Gastrocnemius medialis (tissue), 4 donors: ENCODE measurements around the gene PARD6G. TPM values are rescaled to one million over a fixed set of nuclear protein-coding genes. Genes with fewer than 3 reads are reported as not detected.

ENCODE experiments used
- ATAC-seq, 2 donors: fragments of 150-250 bp; one replicate each; pipeline ENCODE4 v1.9.1; 2016
- DNase-seq, 2 donors: peaks; one replicate each; pipeline ENCODE4 v3.0.0-alpha.2; 2019
- H3K27ac ChIP-seq, 4 donors: fragments of 200-600 bp; sonication (generic); 1 replicate in 1 of 4; 2 replicates in 3 of 4; pipeline ENCODE4 v1.5.1; 2016 to 2018; ENCODE audit warnings: mild to moderate bottlenecking in 2 of 4, moderate library complexity in 1 of 4
- H3K27me3 ChIP-seq, 3 donors: fragments of 200-600 bp; sonication (generic) in 2 of 3; 1 replicate in 1 of 3; 2 replicates in 2 of 3; pipeline versions ENCODE4 v1.5.1 to v1.6.0; 2016 to 2019; ENCODE audit warnings: mild to moderate bottlenecking in 1 of 3, moderate library complexity in 1 of 3
- H3K36me3 ChIP-seq, 2 donors: fragments of 200-600 bp; sonication (generic) in 1 of 2; one replicate each; pipeline ENCODE4 v1.5.1; 2017 to 2018
- H3K4me1 ChIP-seq, 2 donors: fragments of 200-600 bp; sonication (generic) in 1 of 2; one replicate each; pipeline ENCODE4 v1.5.1; 2016 to 2017; ENCODE audit warnings: mild to moderate bottlenecking in 2 of 2
- H3K4me3 ChIP-seq, 4 donors: fragments of 200-600 bp; sonication (generic) in 3 of 4; 1 replicate in 1 of 4; 2 replicates in 3 of 4; pipeline ENCODE4 v1.5.1; 2016 to 2019; ENCODE audit warnings: mild to moderate bottlenecking in 2 of 4
- H3K9me3 ChIP-seq, 3 donors: fragments of 200-600 bp; sonication (generic) in 2 of 3; 1 replicate in 1 of 3; 2 replicates in 2 of 3; pipeline ENCODE4 v1.5.1; 2016 to 2019
- CTCF ChIP-seq, 5 experiments: fragments of 450-650 bp in 3 of 5; fragments of 200-600 bp in 2 of 5; sonication (generic) in 2 of 5; IDR thresholded peaks in 4 of 5; conservative IDR thresholded peaks in 1 of 5; 1 replicate in 4 of 5; 2 replicates in 1 of 5; pipeline ENCODE4 v1.5.1; 2016 to 2019; ENCODE audit warnings: antibody characterized with exemption in 5 of 5, mild to moderate bottlenecking in 3 of 5, moderate library complexity in 3 of 5
- POLR2A ChIP-seq, 2 donors: fragments of 450-650 bp; IDR thresholded peaks; one replicate each; pipeline ENCODE4 v1.6.1; 2017; ENCODE audit warnings: antibody characterized with exemption in 2 of 2, mild to moderate bottlenecking in 2 of 2, moderate library complexity in 2 of 2
- in situ Hi-C, 4 donors: fragments of 200-750 bp; cut with MboI; loops; one replicate each; pipeline versions ENCODE4 v1.15.0 to v1.8.0; 2017; ENCODE audit warnings: low sequenced_read_pairs in 4 of 4
- intact Hi-C: fragments of 100-400 bp; cut with DNase I; formaldehyde crosslinking; loops from one replicate; pipeline ENCODE4 v1.15.1; 2023; ENCODE audit warnings: low total_unique reads
- total RNA-seq, 4 donors: library from RNA; depleted of rRNA; stranded (reverse); fragments of >200 nt; gene quantifications; one replicate each; pipeline versions ENCODE4 v1.1.0 to v1.2.3, GENCODE V29; 2016

Gene PARD6G
- total RNA-seq, 4 donors from 2014 or later: 0.39 to 9.2 (median 0.48) TPM

- Histone ChIP-seq H3K36me3 (peaks cover 0 to 26% of the 10 kb centered on the region in 2 donors), H3K27ac (no peak overlapping the region), H3K4me3 (no peak overlapping the region), H3K9me3 (no peaks in the 10 kb centered on the region), H3K27me3 (no peaks in the 10 kb centered on the region), H3K4me1 (no peaks in the 10 kb centered on the region)
- TF ChIP-seq CTCF (IDR thresholded peaks at IDR 0.05 in 4 of 5, conservative IDR thresholded peaks at IDR 0.05 in 1 of 5) (no peak), POLR2A (IDR thresholded peaks at IDR 0.05) (no peak)
- in situ Hi-C loops: no loop called here
- intact Hi-C loops: no loop called here
- ATAC-seq (no peak), DNase-seq (no peak)
These were observed 106.8 kb downstream of the PARD6G start for GRCh38 chr18:80140455-80140985.

- Histone ChIP-seq H3K9me3 (no peaks in the 10 kb centered on the region), H3K4me3 (no peak overlapping the region), H3K27me3 (no peaks in the 10 kb centered on the region), H3K27ac (no peak overlapping the region), H3K4me1 (no peaks in the 10 kb centered on the region), H3K36me3 (peaks cover 0 to 28% of the 10 kb centered on the region in 2 donors)
- in situ Hi-C loops: no loop called here
- intact Hi-C loops: no loop called here
- no peak for DNase-seq
- no peak for ATAC-seq
- TF ChIP-seq POLR2A (IDR thresholded peaks at IDR 0.05): no peak
- no peak for TF ChIP-seq CTCF (IDR thresholded peaks at IDR 0.05 in 4 of 5, conservative IDR thresholded peaks at IDR 0.05 in 1 of 5)
These were observed 109.3 kb downstream of the PARD6G start for GRCh38 chr18:80137976-80138375.

GRCh38 chr18:80137137-80137536 is 110.2 kb downstream of the PARD6G start:
- in situ Hi-C loops (no loop called here), intact Hi-C loops (no loop called here)
- no peak for DNase-seq
- no peak overlapping the region for H3K27ac ChIP-seq
- H3K27me3 ChIP-seq: no peaks in the 10 kb centered on the region
- peaks cover 0 to 28% of the 10 kb centered on the region in 2 donors for H3K36me3 ChIP-seq
- no peak overlapping the region for H3K4me3 ChIP-seq
- H3K9me3 ChIP-seq: no peaks in the 10 kb centered on the region
- TF ChIP-seq POLR2A (IDR thresholded peaks at IDR 0.05) (no peak), CTCF (IDR thresholded peaks at IDR 0.05 in 4 of 5, conservative IDR thresholded peaks at IDR 0.05 in 1 of 5) (no peak)
- no peaks in the 10 kb centered on the region for H3K4me1 ChIP-seq
- ATAC-seq: no peak

- no peaks in the 10 kb centered on the region for H3K9me3 ChIP-seq
- no peaks in the 10 kb centered on the region for H3K4me1 ChIP-seq
- H3K36me3 ChIP-seq: peaks cover 0 to 28% of the 10 kb centered on the region in 2 donors
- DNase-seq (no peak), ATAC-seq (no peak)
- intact Hi-C loops (no loop called here), in situ Hi-C loops (no loop called here)
- TF ChIP-seq POLR2A (IDR thresholded peaks at IDR 0.05): no peak
- no peak for TF ChIP-seq CTCF (IDR thresholded peaks at IDR 0.05 in 4 of 5, conservative IDR thresholded peaks at IDR 0.05 in 1 of 5)
- no peak overlapping the region for H3K27ac ChIP-seq
- H3K27me3 ChIP-seq: no peaks in the 10 kb centered on the region
- H3K4me3 ChIP-seq: no peak overlapping the region
These were observed 110.6 kb downstream of the PARD6G start for GRCh38 chr18:80136679-80137078.

GRCh38 chr18:80135136-80135535 is 112.2 kb downstream of the PARD6G start:
- peaks cover 0 to 28% of the 10 kb centered on the region in 2 donors for H3K36me3 ChIP-seq
- intact Hi-C loops (no loop called here), in situ Hi-C loops (no loop called here)

More at GRCh38 chr18:80135136-80135535, 112.2 kb downstream of the PARD6G start:
- no peak for DNase-seq
- no peak for ATAC-seq
- Histone ChIP-seq H3K27me3 (no peaks in the 10 kb centered on the region), H3K9me3 (no peaks in the 10 kb centered on the region), H3K27ac (no peak overlapping the region), H3K4me1 (no peaks in the 10 kb centered on the region), H3K4me3 (no peak overlapping the region)
- TF ChIP-seq CTCF (IDR thresholded peaks at IDR 0.05 in 4 of 5, conservative IDR thresholded peaks at IDR 0.05 in 1 of 5) (no peak), POLR2A (IDR thresholded peaks at IDR 0.05) (no peak)
